Neural cell (in vitro differentiated cells): ENCODE data around the gene PIK3CG. TPM values are rescaled to one million over a fixed set of nuclear protein-coding genes. Genes with fewer than 3 reads are reported as not detected.

Source experiments
- H2AFZ ChIP-seq: fragments of 200-600, 300-800 bp; sonication (generic), shearing (Covaris generic); 2 replicates; pipeline ENCODE4 v1.6.0; 2014; ENCODE audit warnings: low read depth, mild to moderate bottlenecking, antibody characterized with exemption, low read length, moderate library complexity
- H3F3A ChIP-seq: fragments of 200-600 bp; shearing (Covaris generic); 2 replicates; pipeline ENCODE4 v1.6.1; 2016; ENCODE audit warnings: mild to moderate bottlenecking, moderate library complexity, mixed read lengths, antibody characterized with exemption, low read length; ENCODE audit not compliant: insufficient read depth, poor library complexity, severe bottlenecking
- H3K27ac ChIP-seq: fragments of 200-600, 300-800 bp; sonication (generic), shearing (Covaris generic); 2 replicates; pipeline ENCODE4 v1.5.1; 2014; ENCODE audit warnings: mild to moderate bottlenecking, low read length, moderate library complexity
- H3K27me3 ChIP-seq: fragments of 300-800, 200-600 bp; sonication (generic), shearing (Covaris generic); 2 replicates; pipeline ENCODE4 v1.6.0; 2014; ENCODE audit warnings: mild to moderate bottlenecking, low read depth, low read length, moderate library complexity; ENCODE audit not compliant: insufficient read depth
- H3K36me3 ChIP-seq: fragments of 300-800, 200-600 bp; sonication (generic), shearing (Covaris generic); 2 replicates; pipeline ENCODE4 v1.5.1; 2014; ENCODE audit warnings: mild to moderate bottlenecking, antibody characterized with exemption, low read length, moderate library complexity; ENCODE audit not compliant: insufficient read depth
- H3K4me2 ChIP-seq: fragments of 300-800, 200-600 bp; sonication (generic), shearing (Covaris generic); 2 replicates; pipeline ENCODE4 v1.6.0; 2014; ENCODE audit warnings: mild to moderate bottlenecking, low read length
- H3K4me3 ChIP-seq: fragments of 300-800, 200-600 bp; sonication (generic), shearing (Covaris generic); 2 replicates; pipeline ENCODE4 v1.5.1; 2014; ENCODE audit warnings: mild to moderate bottlenecking, low read length, moderate library complexity
- H3K79me2 ChIP-seq: fragments of 200-600 bp; shearing (Covaris generic); replicated peaks from 2 replicates; pipeline ENCODE4 v1.6.0; 2014; ENCODE audit warnings: mild to moderate bottlenecking, low read length, moderate library complexity; ENCODE audit not compliant: insufficient read depth
- H3K9ac ChIP-seq: fragments of 300-800, 200-600 bp; sonication (generic), shearing (Covaris generic); 2 replicates; pipeline ENCODE4 v1.6.1; 2016; ENCODE audit warnings: mild to moderate bottlenecking, low read length, mixed read lengths
- H3K9me2 ChIP-seq: fragments of 200-600 bp; shearing (Covaris generic); 2 replicates; pipeline ENCODE4 v1.6.1; 2016; ENCODE audit warnings: mild to moderate bottlenecking, low read length, mixed read lengths; ENCODE audit not compliant: insufficient read depth
- H3K9me3 ChIP-seq: fragments of 200-600, 300-800 bp; sonication (generic), shearing (Covaris generic); 2 replicates; pipeline ENCODE4 v1.6.1; 2016; ENCODE audit warnings: mild to moderate bottlenecking, mixed run types, low read length, moderate library complexity, mixed read lengths
- H4K20me1 ChIP-seq: fragments of 200-600 bp; shearing (Covaris generic); 2 replicates; pipeline ENCODE4 v1.6.1; 2016; ENCODE audit warnings: mild to moderate bottlenecking, mixed run types; ENCODE audit not compliant: insufficient read depth
- CTCF ChIP-seq: fragments of 450-650 bp; IDR thresholded peaks from 2 replicates; pipeline ENCODE4 v1.5.1; 2014; ENCODE audit warnings: antibody characterized with exemption, mild to moderate bottlenecking, moderate library complexity; ENCODE audit not compliant: poor library complexity, severe bottlenecking
- EP300 ChIP-seq: fragments of 450-650 bp; conservative IDR thresholded peaks from 2 replicates; pipeline ENCODE4 v1.6.1; 2014; ENCODE audit warnings: antibody characterized with exemption, mild to moderate bottlenecking, moderate library complexity; ENCODE audit not compliant: poor library complexity, severe bottlenecking
- EZH2 ChIP-seq: fragments of 200-600, 300-800 bp; shearing (Covaris generic), sonication (generic); IDR thresholded peaks from 2 replicates; pipeline ENCODE4 v1.6.1; 2014; ENCODE audit warnings: antibody characterized with exemption, low read length, borderline replicate concordance, mild to moderate bottlenecking; ENCODE audit not compliant: insufficient read depth, poor library complexity, severe bottlenecking
- MXI1 ChIP-seq: fragments of 450-650 bp; conservative IDR thresholded peaks from 2 replicates; pipeline ENCODE4 v1.6.1; 2014; ENCODE audit warnings: antibody characterized with exemption, mild to moderate bottlenecking; ENCODE audit not compliant: poor library complexity, severe bottlenecking
- POLR2AphosphoS5 ChIP-seq: IDR thresholded peaks from 2 replicates; pipeline ENCODE4 v1.6.1; 2012
- RAD21 ChIP-seq: fragments of 450-650 bp; conservative IDR thresholded peaks from 2 replicates; pipeline ENCODE4 v1.6.1; 2014; ENCODE audit warnings: antibody characterized with exemption, mild to moderate bottlenecking, moderate library complexity
- REST ChIP-seq: IDR thresholded peaks from 2 replicates; pipeline ENCODE4 v1.6.1; 2012; ENCODE audit warnings: borderline replicate concordance
- SMC3 ChIP-seq: fragments of 450-650 bp; conservative IDR thresholded peaks from 2 replicates; pipeline ENCODE4 v1.6.1; 2014; ENCODE audit warnings: antibody characterized with exemption, mild to moderate bottlenecking, moderate library complexity; ENCODE audit not compliant: poor library complexity
- TAF1 ChIP-seq: IDR thresholded peaks from 2 replicates; pipeline ENCODE4 v1.6.1; 2012; ENCODE audit warnings: low read depth
- polyA plus RNA-seq: library from polyadenylated mRNA; depleted of rRNA; stranded (reverse); fragments of >200 nt; gene quantifications from 2 replicates; pipeline ENCODE4 v1.2.3, GENCODE V29; 2014

The PIK3CG gene
- polyA plus RNA-seq, 1 donor from 2014 or later = not detected

GRCh38 chr7:106870528-106870927, 5.4 kb downstream of the PIK3CG start:
- Histone ChIP-seq H4K20me1 (no peaks in the 10 kb centered on the region), H3F3A (no peaks in the 10 kb centered on the region), H2AFZ (no peak overlapping the region), H3K79me2 (no peaks in the 10 kb centered on the region), H3K4me2 (no peak overlapping the region), H3K27me3 (no peaks in the 10 kb centered on the region), H3K27ac (no peak overlapping the region), H3K36me3 (no peaks in the 10 kb centered on the region), H3K9me3 (no peaks in the 10 kb centered on the region), H3K9me2 (no peaks in the 10 kb centered on the region), H3K9ac (no peak overlapping the region), H3K4me3 (no peak overlapping the region)
- TF ChIP-seq TAF1 (no peak), POLR2AphosphoS5 (no peak), REST (no peak), SMC3 (no peak), MXI1 (no peak), RAD21 (no peak), EZH2 (no peak), CTCF (no peak)

GRCh38 chr7:106870983-106871410, 5.9 kb downstream of the PIK3CG start:
- H3K9me2 ChIP-seq = no peaks in the 10 kb centered on the region
- no peaks in the 10 kb centered on the region for H4K20me1 ChIP-seq
- no peak overlapping the region for H2AFZ ChIP-seq
- TF ChIP-seq TAF1 = no peak
- TF ChIP-seq EP300 = no peak
- TF ChIP-seq POLR2AphosphoS5 = no peak
- no peak for TF ChIP-seq MXI1
- TF ChIP-seq SMC3 = no peak
- TF ChIP-seq CTCF = no peak
- no peak for TF ChIP-seq RAD21
- no peaks in the 10 kb centered on the region for H3K79me2 ChIP-seq
- no peaks in the 10 kb centered on the region for H3K36me3 ChIP-seq
- H3K9me3 ChIP-seq = no peaks in the 10 kb centered on the region
- H3K27ac ChIP-seq = no peak overlapping the region
- H3F3A ChIP-seq = no peaks in the 10 kb centered on the region
- H3K9ac ChIP-seq = no peak overlapping the region
- H3K27me3 ChIP-seq = no peaks in the 10 kb centered on the region
- H3K4me3 ChIP-seq = no peak overlapping the region
- no peak overlapping the region for H3K4me2 ChIP-seq
